ENCODE measurements around the gene ARHGEF35. TPM values are rescaled to one million over a fixed set of nuclear protein-coding genes. Genes with fewer than 3 reads are reported as not detected.
A peak's percentile ranks its signal among the peaks of the same experiment; 100 is the strongest.
"Not testable (repeated sequence)": the region's sequence is repeated elsewhere in the genome, so short reads cannot be mapped to it uniquely, and the experiment has no call there.

Gene ARHGEF35
- polyA plus RNA-seq, 2 of the 4 experiments (the other 2 are of a cell fraction), result 0.94 to 1.3 TPM

GRCh38 chr7:144178380-144179164 is 17.1 kb downstream of the ARHGEF35 start:
- H3K4me3 ChIP-seq; H3K4me2 ChIP-seq; CTCF ChIA-PET; POLR2A ChIA-PET; DNase-seq (ENCODE audit: low read depth in 1 of 2, low spot score in 1 of 2); H3K4me1 ChIP-seq; H3K27ac ChIP-seq; FAIRE-seq; H3K9me3 ChIP-seq: not testable (repeated sequence)
- peak in 1 of 2 experiments; percentile 79; a peak in 3 of 6 replicates for ATAC-seq
- WGBS (ENCODE audit: missing lambda C conversion rate), result 66% methylated on average over 7 of the region's 10 CpGs
- TF ChIP-seq RAD21 (conservative IDR thresholded peaks at IDR 0.05 in 1 of 2, IDR thresholded peaks at IDR 0.05 in 1 of 2), result peak in 1 of 2 experiments; percentile 21; a peak in 1 of 5 replicates

DNA sequence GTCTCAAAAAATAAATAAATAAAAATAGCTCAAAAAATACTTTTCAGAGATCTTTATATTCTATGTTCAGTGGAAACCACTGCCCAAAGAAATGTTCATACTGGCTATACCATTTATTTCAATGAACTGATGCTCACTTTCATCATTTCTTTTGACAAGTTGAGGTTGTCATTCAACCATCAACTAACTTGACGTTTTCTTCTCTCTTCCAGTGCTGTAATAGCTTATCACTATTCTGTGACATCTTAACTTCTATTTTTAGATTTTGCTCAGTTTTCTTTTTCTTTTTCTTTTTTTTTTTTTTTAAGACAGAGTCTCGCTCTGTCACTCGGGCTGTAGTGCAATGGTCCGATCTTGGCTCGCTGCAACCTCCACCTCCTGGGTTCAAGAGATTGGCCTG is 21.0 kb downstream of the ARHGEF35 start:
- H3K4me2 ChIP-seq, result no peak overlapping the region
- TF ChIP-seq CHD2 (IDR thresholded peaks at IDR 0.05; ENCODE audit: low read length, partially characterized antibody) (no peak), BHLHE40 (IDR thresholded peaks at IDR 0.05; ENCODE audit: low read depth, low read length) (no peak), HOXB5 (CRISPR knock-in tag; IDR thresholded peaks at IDR 0.05) (no peak), REST (IDR thresholded peaks at IDR 0.05) (no peak), HOXA7 (CRISPR knock-in tag; IDR thresholded peaks at IDR 0.05) (no peak), HMGXB4 (CRISPR knock-in tag; IDR thresholded peaks at IDR 0.05; ENCODE audit: borderline replicate concordance) (no peak), JUNB (IDR thresholded peaks at IDR 0.05) (no peak), ESRRA (IDR thresholded peaks at IDR 0.05; ENCODE audit: borderline replicate concordance, low read length) (no peak), MAZ (IDR thresholded peaks at IDR 0.05; ENCODE audit: borderline replicate concordance, low read depth, low read length) (no peak), ZFP36 (IDR thresholded peaks at IDR 0.05; ENCODE audit: borderline replicate concordance, partially characterized antibody) (no peak)
- TF ChIP-seq, protein P1, sequence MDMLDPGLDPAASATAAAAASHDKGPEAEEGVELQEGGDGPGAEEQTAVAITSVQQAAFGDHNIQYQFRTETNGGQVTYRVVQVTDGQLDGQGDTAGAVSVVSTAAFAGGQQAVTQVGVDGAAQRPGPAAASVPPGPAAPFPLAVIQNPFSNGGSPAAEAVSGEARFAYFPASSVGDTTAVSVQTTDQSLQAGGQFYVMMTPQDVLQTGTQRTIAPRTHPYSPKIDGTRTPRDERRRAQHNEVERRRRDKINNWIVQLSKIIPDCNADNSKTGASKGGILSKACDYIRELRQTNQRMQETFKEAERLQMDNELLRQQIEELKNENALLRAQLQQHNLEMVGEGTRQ (IDR thresholded peaks at IDR 0.05), result no peak
- POLR2A ChIA-PET, result no interaction called here
- FAIRE-seq (no peak), DNase-seq (ENCODE audit: low read depth in 1 of 2, low spot score in 1 of 2) (no peak), ATAC-seq (no peak)
- no peaks in the 10 kb centered on the region for H3K9me3 ChIP-seq
- no peaks in the 10 kb centered on the region for H3K4me1 ChIP-seq
- no peak overlapping the region for H3K27ac ChIP-seq
- WGBS (ENCODE audit: missing lambda C conversion rate), result 35% methylated on average over 5 of the region's 5 CpGs
- CTCF ChIA-PET, result interaction anchor here (0.6 to 1.3 kb wide), 3 partner anchors 47 to 239 kb away, joined by 3 read pairs; no protein-coding TSS in a partner anchor
- H3K4me3 ChIP-seq, result no peak overlapping the region

DNA sequence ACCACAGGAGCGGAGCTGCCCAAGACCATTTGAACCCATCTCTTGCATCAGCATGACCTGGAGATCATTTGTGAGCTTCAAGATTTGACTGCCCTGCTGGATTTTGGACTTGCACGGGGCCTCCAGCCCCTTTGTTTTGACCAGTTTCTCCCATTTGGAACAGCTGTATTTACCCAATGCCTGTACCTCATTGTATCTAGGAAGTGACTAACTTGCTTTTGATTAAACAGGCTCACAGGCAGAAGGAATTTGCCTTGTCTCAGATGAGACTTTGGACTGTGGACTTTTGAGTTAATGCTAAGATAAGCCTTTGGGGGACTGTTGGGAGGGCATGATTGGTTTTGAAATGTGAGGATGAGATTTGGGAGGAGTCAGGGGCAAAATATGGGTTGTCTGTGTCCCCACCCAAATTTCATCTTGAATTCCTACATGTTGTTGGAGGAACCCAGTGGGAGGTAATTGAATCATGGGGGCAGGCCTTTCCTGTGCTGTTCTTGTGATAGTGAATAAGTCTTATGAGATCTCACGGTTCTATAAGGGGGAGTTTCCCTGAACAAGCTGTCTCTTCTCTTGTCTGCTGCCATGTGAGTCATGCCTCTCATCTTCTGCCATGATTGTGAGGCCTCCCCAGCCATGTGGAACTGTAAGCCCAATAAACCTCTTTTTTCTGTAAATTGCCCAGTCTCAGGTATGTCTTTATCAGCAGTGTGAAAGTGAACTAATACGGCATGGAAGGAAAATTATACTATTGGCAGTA is 23.9 kb downstream of the ARHGEF35 start:
- H3K9me3 ChIP-seq; H3K4me2 ChIP-seq; H3K4me1 ChIP-seq; FAIRE-seq; CTCF ChIA-PET; ATAC-seq; POLR2A ChIA-PET; H3K4me3 ChIP-seq; H3K27ac ChIP-seq; DNase-seq (ENCODE audit: low read depth in 1 of 2, low spot score in 1 of 2): not testable (repeated sequence)
- WGBS (ENCODE audit: missing lambda C conversion rate), result 26% methylated on average over 4 of the region's 4 CpGs
